HG02981 (cell line): ENCODE data around the gene ASGR1.

Source experiments
- ATAC-seq: cut with Tn5 transposase; IDR thresholded peaks from one replicate; pipeline ENCODE4 v1.9.1; 2021; ENCODE audit warnings: mild to moderate bottlenecking, moderate library complexity; ENCODE audit not compliant: unreplicated experiment

The ASGR1 gene

GRCh38 chr17:7216242-7217112 lies 37.3 kb upstream of the ASGR1 start:
- no peak for ATAC-seq

GRCh38 chr17:7215652-7216180 lies 36.5 kb upstream of the ASGR1 start:
- ATAC-seq: no peak

- ATAC-seq: no peak
These were observed 36.0 kb upstream of the ASGR1 start for GRCh38 chr17:7215136-7215638.

- peak; percentile 70 for ATAC-seq
These were observed 35.3 kb upstream of the ASGR1 start for GRCh38 chr17:7214300-7215135.

GRCh38 chr17:7213895-7214299 lies 34.7 kb upstream of the ASGR1 start:
- ATAC-seq: no peak

GRCh38 chr17:7211491-7212273 lies 32.5 kb upstream of the ASGR1 start:
- ATAC-seq: no peak

- ATAC-seq: no peak
These were observed 29.7 kb upstream of the ASGR1 start for GRCh38 chr17:7208754-7209460.

- ATAC-seq: no peak
These were observed 28.9 kb upstream of the ASGR1 start for GRCh38 chr17:7208027-7208571.

- no peak for ATAC-seq
These were observed 28.2 kb upstream of the ASGR1 start for GRCh38 chr17:7207120-7208001.

GRCh38 chr17:7205561-7205960 lies 26.4 kb upstream of the ASGR1 start:
- ATAC-seq: no peak

- peak; percentile 86 for ATAC-seq
These were observed 25.8 kb upstream of the ASGR1 start for GRCh38 chr17:7204828-7205461.

GRCh38 chr17:7204336-7204735 lies 25.2 kb upstream of the ASGR1 start:
- ATAC-seq: no peak

GRCh38 chr17:7203391-7203790 lies 24.2 kb upstream of the ASGR1 start:
- no peak for ATAC-seq

- ATAC-seq: no peak
These were observed 17.7 kb upstream of the ASGR1 start for GRCh38 chr17:7196651-7197401.

GRCh38 chr17:7195971-7196370 lies 16.8 kb upstream of the ASGR1 start:
- no peak for ATAC-seq

- no peak for ATAC-seq
These were observed 13.2 kb upstream of the ASGR1 start for GRCh38 chr17:7192271-7192937.
